Neuronal stem cell (in vitro differentiated cells): Measurements from ENCODE around the gene RAD51B.

ENCODE experiments used
- DNase-seq: peaks from one replicate; pipeline ENCODE4 v3.0.0-alpha.2; 2013; ENCODE audit warnings: low spot score
- H2AFZ ChIP-seq: one replicate; pipeline ENCODE4 v1.6.1; 2013; ENCODE audit warnings: mild to moderate bottlenecking, low read length, inconsistent platforms
- H2AK5ac ChIP-seq: 2 replicates; pipeline ENCODE4 v1.6.1; 2013; ENCODE audit warnings: low read depth, mild to moderate bottlenecking, inconsistent platforms, low read length, moderate library complexity, mixed read lengths
- H2BK120ac ChIP-seq: 2 replicates; pipeline ENCODE4 v1.6.1; 2013; ENCODE audit warnings: low read depth, mild to moderate bottlenecking, inconsistent platforms, low read length, moderate library complexity, mixed read lengths
- H2BK12ac ChIP-seq: one replicate; pipeline ENCODE4 v1.6.1; 2013; ENCODE audit warnings: low read length, inconsistent platforms
- H2BK15ac ChIP-seq: 2 replicates; pipeline ENCODE4 v1.6.1; 2013; ENCODE audit warnings: mild to moderate bottlenecking, low read length, inconsistent platforms, mixed read lengths
- H2BK5ac ChIP-seq: one replicate; pipeline ENCODE4 v1.6.1; 2013; ENCODE audit warnings: inconsistent platforms, mild to moderate bottlenecking, low read length, moderate library complexity
- H3K14ac ChIP-seq: one replicate; pipeline ENCODE4 v1.6.1; 2013; ENCODE audit warnings: low read length, inconsistent platforms
- H3K18ac ChIP-seq: 2 replicates; pipeline ENCODE4 v1.6.1; 2013; ENCODE audit warnings: low read length, inconsistent platforms
- H3K23ac ChIP-seq: 2 replicates; pipeline ENCODE4 v1.6.1; 2013; ENCODE audit warnings: low read depth, mild to moderate bottlenecking, mixed read lengths, low read length, inconsistent platforms; ENCODE audit not compliant: poor library complexity
- H3K27ac ChIP-seq: replicated peaks from 3 replicates; pipeline ENCODE4 v1.5.1; 2013; ENCODE audit warnings: low read length, inconsistent platforms
- H3K27me3 ChIP-seq, 3 experiments: 2 replicates each; pipeline ENCODE4 v1.6.1; 2013; ENCODE audit warnings: low read length in 3 of 3, mild to moderate bottlenecking in 2 of 3, inconsistent platforms in 1 of 3, low read depth in 1 of 3, mixed read lengths in 1 of 3, moderate library complexity in 1 of 3; ENCODE audit not compliant: control insufficient read depth in 3 of 3, insufficient read depth in 3 of 3
- H3K36me3 ChIP-seq, 2 donors: replicated peaks in 1 of 2; 2 replicates each; pipeline ENCODE4 v1.6.1; 2013; ENCODE audit warnings: low read length in 2 of 2; ENCODE audit not compliant: control insufficient read depth in 2 of 2, insufficient read depth in 2 of 2
- H3K4ac ChIP-seq: 2 replicates; pipeline ENCODE4 v1.6.1; 2013; ENCODE audit warnings: inconsistent platforms, mild to moderate bottlenecking, low read length, moderate library complexity
- H3K4me1 ChIP-seq, 2 donors: 1 replicate in 1 of 2; 2 replicates in 1 of 2; pipeline ENCODE4 v1.6.1; 2013; ENCODE audit warnings: low read length in 2 of 2, low read depth in 1 of 2; ENCODE audit not compliant: control insufficient read depth in 2 of 2, insufficient read depth in 1 of 2
- H3K4me2 ChIP-seq: one replicate; pipeline ENCODE4 v1.6.1; 2013; ENCODE audit warnings: mild to moderate bottlenecking, low read length, inconsistent platforms; ENCODE audit not compliant: insufficient read depth, poor library complexity, severe bottlenecking
- H3K4me3 ChIP-seq, 2 donors: 2 replicates each; pipeline ENCODE4 v1.5.1; 2013; ENCODE audit warnings: low read length in 2 of 2, mild to moderate bottlenecking in 2 of 2, inconsistent platforms in 1 of 2, moderate library complexity in 1 of 2
- H3K79me1 ChIP-seq: one replicate; pipeline ENCODE4 v1.6.1; 2013; ENCODE audit warnings: low read depth, mild to moderate bottlenecking, inconsistent platforms, low read length, moderate library complexity
- H3K9ac ChIP-seq: one replicate; pipeline ENCODE4 v1.6.1; 2013; ENCODE audit warnings: mild to moderate bottlenecking, low read depth, low read length, inconsistent platforms; ENCODE audit not compliant: poor library complexity
- H3K9me3 ChIP-seq, 2 donors: replicated peaks in 1 of 2; 2 replicates each; pipeline versions ENCODE3 to v1.6.1; 2013; ENCODE audit warnings: low read length in 2 of 2, mild to moderate bottlenecking in 2 of 2, inconsistent platforms in 1 of 2, low read depth in 1 of 2, mixed read lengths in 1 of 2, moderate library complexity in 1 of 2; ENCODE audit not compliant: control insufficient read depth in 2 of 2, insufficient read depth in 1 of 2
- H4K8ac ChIP-seq: one replicate; pipeline ENCODE4 v1.6.1; 2013; ENCODE audit warnings: low read depth, mild to moderate bottlenecking, inconsistent platforms, low read length, moderate library complexity
- H4K91ac ChIP-seq: one replicate; pipeline ENCODE4 v1.6.1; 2013; ENCODE audit warnings: low read length, low read depth, mild to moderate bottlenecking, inconsistent platforms; ENCODE audit not compliant: poor library complexity
- WGBS, 2 donors: extraction: QIAGEN DNeasy Blood & Tissue Kit; methylation state at CpG; one replicate each; pipeline ENCODE4 v1.1.7; 2013; ENCODE audit warnings: missing lambda C conversion rate in 2 of 2, mixed read lengths in 1 of 2; ENCODE audit not compliant: insufficient read length in 2 of 2, insufficient replicate concordance in 1 of 2; ENCODE audit errors: extremely low coverage in 2 of 2; 5-methylcytosine and 5-hydroxymethylcytosine counted together

RAD51B gene

DNA sequence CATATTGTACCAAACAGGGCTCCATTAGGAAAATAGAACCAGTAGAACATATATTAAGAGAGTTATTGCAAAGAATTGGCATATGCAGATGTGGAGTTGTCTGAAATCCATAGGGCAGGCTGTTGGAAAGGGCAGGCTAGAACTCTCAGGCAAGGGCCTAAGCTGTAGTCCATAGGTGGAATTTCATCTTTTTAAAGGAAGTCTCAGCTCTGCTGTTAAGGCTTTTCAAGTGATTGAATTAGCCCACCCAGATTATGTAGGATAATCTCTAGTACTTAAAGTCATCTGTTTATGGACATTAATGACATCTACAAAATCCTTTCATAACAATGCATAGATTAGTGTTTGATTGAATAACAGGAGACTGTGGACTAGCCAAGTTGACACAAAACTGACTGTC is 59.4 kb downstream of the RAD51B start:
- no peak overlapping the region for H2AK5ac ChIP-seq
- H2BK15ac ChIP-seq, result no peak overlapping the region
- no peak overlapping the region for H3K14ac ChIP-seq
- H3K36me3 ChIP-seq, result no peaks in the 10 kb centered on the region
- no peaks in the 10 kb centered on the region for H3K4me1 ChIP-seq
- H3K79me1 ChIP-seq, result no peaks in the 10 kb centered on the region
- H4K8ac ChIP-seq, result no peak overlapping the region
- H2AFZ ChIP-seq, result no peak overlapping the region
- no peaks in the 10 kb centered on the region for H3K9me3 ChIP-seq
- H2BK120ac ChIP-seq, result no peak overlapping the region
- H2BK12ac ChIP-seq, result no peak overlapping the region
- H3K4ac ChIP-seq, result no peak overlapping the region
- no peak overlapping the region for H3K4me3 ChIP-seq
- no peak overlapping the region for H3K9ac ChIP-seq
- no peak overlapping the region for H3K27ac ChIP-seq
- no peak overlapping the region for H3K18ac ChIP-seq
- H4K91ac ChIP-seq, result no peak overlapping the region
- no peak overlapping the region for H3K23ac ChIP-seq
- DNase-seq, result no peak
- no peak overlapping the region for H2BK5ac ChIP-seq
- H3K27me3 ChIP-seq, result no peaks in the 10 kb centered on the region
- H3K4me2 ChIP-seq, result no peak overlapping the region

DNA sequence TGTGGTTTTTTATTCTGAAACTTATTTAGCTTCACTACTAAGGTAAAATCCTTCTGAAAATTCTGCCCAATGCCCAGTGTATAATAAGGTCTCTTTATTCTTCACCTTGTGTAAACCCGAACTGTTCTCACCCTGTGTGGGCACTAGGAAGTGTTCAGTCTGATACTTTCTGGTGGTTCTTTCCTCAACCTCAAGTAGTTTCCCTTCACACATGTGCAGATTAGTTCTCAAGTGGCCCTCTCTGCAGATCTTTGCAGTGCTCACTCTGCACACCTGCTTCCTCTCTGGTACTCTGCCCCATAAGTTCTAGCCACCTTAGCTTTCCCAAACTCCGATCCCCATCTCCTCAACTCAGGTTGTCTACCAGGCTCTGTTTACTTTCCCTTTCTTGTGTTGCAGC is 61.6 kb downstream of the RAD51B start:
- Histone ChIP-seq H2BK120ac (no peak overlapping the region), H2AK5ac (no peak overlapping the region), H3K4me1 (no peaks in the 10 kb centered on the region), H2BK5ac (no peak overlapping the region), H3K27me3 (no peaks in the 10 kb centered on the region), H3K4me3 (no peak overlapping the region), H3K36me3 (no peaks in the 10 kb centered on the region), H3K9ac (no peak overlapping the region), H2AFZ (no peak overlapping the region), H3K14ac (no peak overlapping the region), H3K9me3 (no peaks in the 10 kb centered on the region), H4K91ac (no peak overlapping the region), H2BK15ac (no peak overlapping the region), H3K4ac (no peak overlapping the region), H3K18ac (no peak overlapping the region), H3K27ac (no peak overlapping the region), H3K4me2 (no peak overlapping the region), H4K8ac (no peak overlapping the region), H3K23ac (no peak overlapping the region), H2BK12ac (no peak overlapping the region), H3K79me1 (no peaks in the 10 kb centered on the region)
- no peak for DNase-seq
- WGBS, 2 donors, result no CpG with 5 or more reads among the region's 2 CpGs

DNA sequence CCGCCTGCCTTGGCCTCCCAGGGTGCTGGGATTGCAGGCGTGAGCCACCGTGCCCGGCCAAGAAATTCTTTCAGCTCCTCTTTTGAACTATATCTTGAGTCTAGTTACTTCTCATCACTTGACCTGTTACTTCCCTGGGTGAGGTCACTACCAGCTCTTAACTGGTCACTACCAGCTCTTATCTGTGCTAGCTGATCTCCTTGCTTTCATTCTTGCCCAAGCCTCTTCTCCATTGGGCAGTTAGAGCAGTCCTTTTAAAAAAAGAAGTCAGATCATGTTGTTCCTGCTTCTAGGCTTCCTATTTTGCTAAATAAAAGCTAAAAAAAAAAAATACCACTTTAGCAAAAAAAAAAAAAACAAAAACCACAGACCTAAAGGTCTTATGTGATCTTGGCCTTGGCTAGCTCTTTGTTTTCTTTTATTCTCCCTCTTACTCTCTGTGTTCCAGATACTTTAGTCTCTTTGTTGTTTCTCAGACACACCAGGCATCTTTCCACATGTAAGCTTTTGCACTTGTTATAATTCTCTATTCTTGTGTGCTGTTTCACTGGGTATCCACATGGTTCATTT is 63.5 kb downstream of the RAD51B start:
- no peak overlapping the region for H2BK15ac ChIP-seq
- no peaks in the 10 kb centered on the region for H3K9me3 ChIP-seq
- H3K27ac ChIP-seq, result no peak overlapping the region
- no peak overlapping the region for H2AFZ ChIP-seq
- H3K36me3 ChIP-seq, result peaks cover 0 to 2% of the 10 kb centered on the region in 2 donors
- H2BK5ac ChIP-seq, result no peak overlapping the region
- no peak overlapping the region for H2BK12ac ChIP-seq
- no peak overlapping the region for H4K91ac ChIP-seq
- H3K14ac ChIP-seq, result no peak overlapping the region
- peaks cover 0 to 1% of the 10 kb centered on the region in 2 donors for H3K4me1 ChIP-seq
- no peak overlapping the region for H3K23ac ChIP-seq
- H3K79me1 ChIP-seq, result no peaks in the 10 kb centered on the region
- H3K4me3 ChIP-seq, result no peak overlapping the region
- no peak overlapping the region for H4K8ac ChIP-seq
- H3K9ac ChIP-seq, result no peak overlapping the region
- no peak overlapping the region for H3K4ac ChIP-seq
- no peak overlapping the region for H3K18ac ChIP-seq
- H2BK120ac ChIP-seq, result no peak overlapping the region
- H2AK5ac ChIP-seq, result no peak overlapping the region
- no peaks in the 10 kb centered on the region for H3K27me3 ChIP-seq
- no peak for DNase-seq
- H3K4me2 ChIP-seq, result no peak overlapping the region
- no CpG with 5 or more reads among the region's 4 CpGs for WGBS, 2 donors

DNA sequence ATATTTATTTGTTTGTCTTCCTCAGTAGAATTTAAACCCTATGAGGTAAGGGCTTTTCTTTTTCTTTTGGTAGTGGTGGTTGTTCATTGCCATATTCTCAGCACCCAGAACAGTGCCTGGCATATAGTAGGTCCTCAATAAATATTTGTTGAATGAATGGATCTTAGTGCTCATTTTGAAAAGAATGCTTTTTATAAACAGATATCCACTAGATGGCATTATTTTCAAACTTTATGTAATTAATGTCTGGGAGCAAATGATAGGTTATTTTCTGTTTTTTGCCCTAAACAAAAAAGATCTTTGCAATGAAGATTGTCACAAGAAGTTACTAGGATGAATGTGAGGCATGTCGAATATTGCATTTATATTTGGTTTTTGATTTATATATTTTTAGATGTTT is 64.1 kb downstream of the RAD51B start:
- Histone ChIP-seq H3K27me3 (no peaks in the 10 kb centered on the region), H2AK5ac (no peak overlapping the region), H2BK12ac (no peak overlapping the region), H2AFZ (no peak overlapping the region), H2BK15ac (no peak overlapping the region), H3K14ac (no peak overlapping the region), H3K4ac (no peak overlapping the region), H3K79me1 (no peaks in the 10 kb centered on the region), H4K91ac (no peak overlapping the region), H3K9me3 (no peaks in the 10 kb centered on the region), H3K4me1 (peaks cover 0 to 1% of the 10 kb centered on the region in 2 donors), H3K18ac (no peak overlapping the region), H3K23ac (no peak overlapping the region), H3K36me3 (peaks cover 0 to 2% of the 10 kb centered on the region in 2 donors), H3K4me3 (no peak overlapping the region), H2BK5ac (no peak overlapping the region), H4K8ac (no peak overlapping the region), H3K4me2 (no peak overlapping the region), H3K27ac (no peak overlapping the region), H2BK120ac (no peak overlapping the region), H3K9ac (no peak overlapping the region)
- no peak for DNase-seq
- WGBS, 2 donors, result no CpG with 5 or more reads among the region's 1 CpG
